IMR-90 (cell line): Measurements from ENCODE around the gene FCHO1.

Experiments used
- BHLHE40 ChIP-seq: fragments of 150-350 bp; IDR thresholded peaks from 2 replicates; pipeline ENCODE4 v1.6.1; 2016; ENCODE audit warnings: mild to moderate bottlenecking, low read depth, low read length
- CEBPB ChIP-seq: IDR thresholded peaks from 2 replicates; pipeline ENCODE4 v1.6.1; 2012; ENCODE audit warnings: low read depth, low read length, improper control_type of control experiment
- CHD1 ChIP-seq: IDR thresholded peaks from 2 replicates; pipeline ENCODE4 v1.6.1; 2012; ENCODE audit warnings: low read depth, low read length, improper control_type of control experiment
- CTCF ChIP-seq: conservative IDR thresholded peaks from 2 replicates; pipeline ENCODE4 v1.5.1; 2012; ENCODE audit warnings: mild to moderate bottlenecking, low read depth, low read length, improper control_type of control experiment
- FOS ChIP-seq: fragments of 150-350 bp; IDR thresholded peaks from 2 replicates; pipeline ENCODE4 v1.6.1; 2016; ENCODE audit warnings: low read depth, low read length
- MAZ ChIP-seq: IDR thresholded peaks from 2 replicates; pipeline ENCODE4 v1.6.1; 2012; ENCODE audit warnings: low read depth, mild to moderate bottlenecking, low read length, improper control_type of control experiment, moderate library complexity, borderline replicate concordance
- MXI1 ChIP-seq: IDR thresholded peaks from 2 replicates; pipeline ENCODE4 v1.6.1; 2012; ENCODE audit warnings: low read depth, mild to moderate bottlenecking, low read length, moderate library complexity, borderline replicate concordance
- NFE2L2 ChIP-seq: fragments of 150-350 bp; IDR thresholded peaks from 2 replicates; pipeline ENCODE4 v1.6.1; 2016; ENCODE audit warnings: low read depth, mild to moderate bottlenecking, low read length
- POLR2A ChIP-seq: IDR thresholded peaks from 2 replicates; pipeline ENCODE4 v1.6.1; 2012; ENCODE audit warnings: mild to moderate bottlenecking, low read depth, low read length
- RAD21 ChIP-seq: IDR thresholded peaks from 2 replicates; pipeline ENCODE4 v1.6.1; 2012; ENCODE audit warnings: low read length, improper control_type of control experiment
- RCOR1 ChIP-seq: IDR thresholded peaks from 2 replicates; pipeline ENCODE4 v1.6.1; 2012; ENCODE audit warnings: mild to moderate bottlenecking, low read length, improper control_type of control experiment; ENCODE audit not compliant: insufficient replicate concordance
- RFX5 ChIP-seq: IDR thresholded peaks from 2 replicates; pipeline ENCODE4 v1.8.0; 2012; ENCODE audit warnings: low read depth, mild to moderate bottlenecking, low read length, moderate library complexity
- TF ChIP-seq, protein P1 (sequence below): fragments of 150-350 bp; IDR thresholded peaks from 2 replicates; pipeline ENCODE4 v1.6.1; 2017; ENCODE audit warnings: mild to moderate bottlenecking, antibody characterized with exemption, low read length, low read depth

- TF ChIP-seq CTCF (no peak), MXI1 (no peak), FOS (no peak), BHLHE40 (no peak), RFX5 (no peak), CEBPB (no peak), MAZ (no peak), POLR2A (no peak), RAD21 (no peak), NFE2L2 (no peak), CHD1 (no peak), RCOR1 (no peak)
- TF ChIP-seq, protein P1, sequence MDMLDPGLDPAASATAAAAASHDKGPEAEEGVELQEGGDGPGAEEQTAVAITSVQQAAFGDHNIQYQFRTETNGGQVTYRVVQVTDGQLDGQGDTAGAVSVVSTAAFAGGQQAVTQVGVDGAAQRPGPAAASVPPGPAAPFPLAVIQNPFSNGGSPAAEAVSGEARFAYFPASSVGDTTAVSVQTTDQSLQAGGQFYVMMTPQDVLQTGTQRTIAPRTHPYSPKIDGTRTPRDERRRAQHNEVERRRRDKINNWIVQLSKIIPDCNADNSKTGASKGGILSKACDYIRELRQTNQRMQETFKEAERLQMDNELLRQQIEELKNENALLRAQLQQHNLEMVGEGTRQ: no peak
Measured at GRCh38 chr19:17802137-17802858, 51.0 kb downstream of the FCHO1 start.
